IMR-90 (cell line): ENCODE measurements around the gene DAG1.

Experiments
- BHLHE40 ChIP-seq: fragments of 150-350 bp; IDR thresholded peaks from 2 replicates; pipeline ENCODE4 v1.6.1; 2016; ENCODE audit warnings: mild to moderate bottlenecking, low read depth, low read length
- CTCF ChIP-seq: conservative IDR thresholded peaks from 2 replicates; pipeline ENCODE4 v1.5.1; 2012; ENCODE audit warnings: mild to moderate bottlenecking, low read depth, low read length, improper control_type of control experiment
- MXI1 ChIP-seq: IDR thresholded peaks from 2 replicates; pipeline ENCODE4 v1.6.1; 2012; ENCODE audit warnings: low read depth, mild to moderate bottlenecking, low read length, moderate library complexity, borderline replicate concordance
- POLR2A ChIP-seq: IDR thresholded peaks from 2 replicates; pipeline ENCODE4 v1.6.1; 2012; ENCODE audit warnings: mild to moderate bottlenecking, low read depth, low read length
- RFX5 ChIP-seq: IDR thresholded peaks from 2 replicates; pipeline ENCODE4 v1.8.0; 2012; ENCODE audit warnings: low read depth, mild to moderate bottlenecking, low read length, moderate library complexity

GRCh38 chr3:49513494-49514124 lies 43.5 kb downstream of the DAG1 start:
- no peak for TF ChIP-seq CTCF
- no peak for TF ChIP-seq RFX5
- TF ChIP-seq POLR2A: no peak
- no peak for TF ChIP-seq BHLHE40
- no peak for TF ChIP-seq MXI1
